ENCODE measurements around the gene GTF2A1.
A peak's percentile ranks its signal among the peaks of the same experiment; 100 is the strongest.

GTF2A1 gene

GRCh38 chr14:81220830-81221578 is at the start of gene GTF2A1:
GTF2A1 (minus strand) TSS chr14:81220959; CDS start chr14:81220518, 441 bp downstream.
- Histone ChIP-seq H3K4me3 (ENCODE audit: low read length) (peak within 1 kb of the TSS; percentile 71), H3K27me3 (ENCODE audit: control insufficient read depth, insufficient read depth, low read length) (no peaks in the 10 kb centered on the region), H3K36me3 (ENCODE audit: control insufficient read depth, insufficient read depth, low read length) (no peaks in the 10 kb centered on the region), H3K9me3 (ENCODE audit: control insufficient read depth, low read length) (no peaks in the 10 kb centered on the region), H3K4me1 (ENCODE audit: control insufficient read depth, insufficient read depth, low read length) (peaks cover 16% of the 10 kb centered on the region), H3K9ac (ENCODE audit: low read length) (peak within 1 kb of the TSS; percentile 97)

GRCh38 chr14:81269979-81270375 is 49.2 kb upstream of the GTF2A1 start:
- H3K4me3 ChIP-seq (ENCODE audit: low read length), result no peak overlapping the region
- H3K36me3 ChIP-seq (ENCODE audit: control insufficient read depth, insufficient read depth, low read length), result no peaks in the 10 kb centered on the region
- H3K27me3 ChIP-seq (ENCODE audit: control insufficient read depth, insufficient read depth, low read length), result no peaks in the 10 kb centered on the region
- H3K9me3 ChIP-seq (ENCODE audit: control insufficient read depth, low read length), result no peaks in the 10 kb centered on the region
- H3K9ac ChIP-seq (ENCODE audit: low read length), result no peak overlapping the region
- no peaks in the 10 kb centered on the region for H3K4me1 ChIP-seq (ENCODE audit: control insufficient read depth, insufficient read depth, low read length)

- Histone ChIP-seq H3K4me1 (ENCODE audit: control insufficient read depth, insufficient read depth, low read length) (no peaks in the 10 kb centered on the region), H3K9me3 (ENCODE audit: control insufficient read depth, low read length) (no peaks in the 10 kb centered on the region), H3K4me3 (ENCODE audit: low read length) (no peak overlapping the region), H3K9ac (ENCODE audit: low read length) (no peak overlapping the region), H3K36me3 (ENCODE audit: control insufficient read depth, insufficient read depth, low read length) (no peaks in the 10 kb centered on the region), H3K27me3 (ENCODE audit: control insufficient read depth, insufficient read depth, low read length) (no peaks in the 10 kb centered on the region)
Observed at GRCh38 chr14:81269100-81269978, 48.6 kb upstream of the GTF2A1 start.

- no peak overlapping the region for H3K4me3 ChIP-seq (ENCODE audit: low read length)
- no peaks in the 10 kb centered on the region for H3K36me3 ChIP-seq (ENCODE audit: control insufficient read depth, insufficient read depth, low read length)
- H3K27me3 ChIP-seq (ENCODE audit: control insufficient read depth, insufficient read depth, low read length), result no peaks in the 10 kb centered on the region
- H3K4me1 ChIP-seq (ENCODE audit: control insufficient read depth, insufficient read depth, low read length), result no peaks in the 10 kb centered on the region
- no peaks in the 10 kb centered on the region for H3K9me3 ChIP-seq (ENCODE audit: control insufficient read depth, low read length)
- H3K9ac ChIP-seq (ENCODE audit: low read length), result no peak overlapping the region
Observed at GRCh38 chr14:81268016-81268416, 47.3 kb upstream of the GTF2A1 start.

GRCh38 chr14:81265636-81266169 is 44.9 kb upstream of the GTF2A1 start:
- H3K4me3 ChIP-seq (ENCODE audit: low read length), result no peak overlapping the region
- H3K4me1 ChIP-seq (ENCODE audit: control insufficient read depth, insufficient read depth, low read length), result no peaks in the 10 kb centered on the region
- no peaks in the 10 kb centered on the region for H3K36me3 ChIP-seq (ENCODE audit: control insufficient read depth, insufficient read depth, low read length)
- H3K9me3 ChIP-seq (ENCODE audit: control insufficient read depth, low read length), result no peaks in the 10 kb centered on the region
- no peaks in the 10 kb centered on the region for H3K27me3 ChIP-seq (ENCODE audit: control insufficient read depth, insufficient read depth, low read length)
- H3K9ac ChIP-seq (ENCODE audit: low read length), result no peak overlapping the region

- Histone ChIP-seq H3K36me3 (ENCODE audit: control insufficient read depth, insufficient read depth, low read length) (no peaks in the 10 kb centered on the region), H3K9ac (ENCODE audit: low read length) (no peak overlapping the region), H3K4me1 (ENCODE audit: control insufficient read depth, insufficient read depth, low read length) (no peaks in the 10 kb centered on the region), H3K9me3 (ENCODE audit: control insufficient read depth, low read length) (no peaks in the 10 kb centered on the region), H3K27me3 (ENCODE audit: control insufficient read depth, insufficient read depth, low read length) (no peaks in the 10 kb centered on the region), H3K4me3 (ENCODE audit: low read length) (no peak overlapping the region)
Observed at GRCh38 chr14:81264671-81265070, 43.9 kb upstream of the GTF2A1 start.

- Histone ChIP-seq H3K36me3 (ENCODE audit: control insufficient read depth, insufficient read depth, low read length) (no peaks in the 10 kb centered on the region), H3K9ac (ENCODE audit: low read length) (no peak overlapping the region), H3K4me3 (ENCODE audit: low read length) (no peak overlapping the region), H3K4me1 (ENCODE audit: control insufficient read depth, insufficient read depth, low read length) (no peaks in the 10 kb centered on the region), H3K27me3 (ENCODE audit: control insufficient read depth, insufficient read depth, low read length) (no peaks in the 10 kb centered on the region), H3K9me3 (ENCODE audit: control insufficient read depth, low read length) (no peaks in the 10 kb centered on the region)
Observed at GRCh38 chr14:81263777-81264410, 43.1 kb upstream of the GTF2A1 start.

- Histone ChIP-seq H3K27me3 (ENCODE audit: control insufficient read depth, insufficient read depth, low read length) (no peaks in the 10 kb centered on the region), H3K4me3 (ENCODE audit: low read length) (no peak overlapping the region), H3K9ac (ENCODE audit: low read length) (no peak overlapping the region), H3K4me1 (ENCODE audit: control insufficient read depth, insufficient read depth, low read length) (no peaks in the 10 kb centered on the region), H3K36me3 (ENCODE audit: control insufficient read depth, insufficient read depth, low read length) (no peaks in the 10 kb centered on the region), H3K9me3 (ENCODE audit: control insufficient read depth, low read length) (no peaks in the 10 kb centered on the region)
Observed at GRCh38 chr14:81261176-81261575, 40.4 kb upstream of the GTF2A1 start.

GRCh38 chr14:81260732-81261131 is 40.0 kb upstream of the GTF2A1 start:
- no peaks in the 10 kb centered on the region for H3K4me1 ChIP-seq (ENCODE audit: control insufficient read depth, insufficient read depth, low read length)
- no peak overlapping the region for H3K4me3 ChIP-seq (ENCODE audit: low read length)
- H3K9ac ChIP-seq (ENCODE audit: low read length), result no peak overlapping the region
- no peaks in the 10 kb centered on the region for H3K36me3 ChIP-seq (ENCODE audit: control insufficient read depth, insufficient read depth, low read length)
- H3K27me3 ChIP-seq (ENCODE audit: control insufficient read depth, insufficient read depth, low read length), result no peaks in the 10 kb centered on the region
- no peaks in the 10 kb centered on the region for H3K9me3 ChIP-seq (ENCODE audit: control insufficient read depth, low read length)

- H3K4me3 ChIP-seq (ENCODE audit: low read length), result no peak overlapping the region
- H3K27me3 ChIP-seq (ENCODE audit: control insufficient read depth, insufficient read depth, low read length), result no peaks in the 10 kb centered on the region
- no peak overlapping the region for H3K9ac ChIP-seq (ENCODE audit: low read length)
- H3K9me3 ChIP-seq (ENCODE audit: control insufficient read depth, low read length), result no peaks in the 10 kb centered on the region
- no peaks in the 10 kb centered on the region for H3K36me3 ChIP-seq (ENCODE audit: control insufficient read depth, insufficient read depth, low read length)
- H3K4me1 ChIP-seq (ENCODE audit: control insufficient read depth, insufficient read depth, low read length), result no peaks in the 10 kb centered on the region
Observed at GRCh38 chr14:81256289-81256960, 35.7 kb upstream of the GTF2A1 start.

- H3K9me3 ChIP-seq (ENCODE audit: control insufficient read depth, low read length), result no peaks in the 10 kb centered on the region
- no peaks in the 10 kb centered on the region for H3K27me3 ChIP-seq (ENCODE audit: control insufficient read depth, insufficient read depth, low read length)
- no peaks in the 10 kb centered on the region for H3K4me1 ChIP-seq (ENCODE audit: control insufficient read depth, insufficient read depth, low read length)
- no peaks in the 10 kb centered on the region for H3K36me3 ChIP-seq (ENCODE audit: control insufficient read depth, insufficient read depth, low read length)
- H3K4me3 ChIP-seq (ENCODE audit: low read length), result no peak overlapping the region
- no peak overlapping the region for H3K9ac ChIP-seq (ENCODE audit: low read length)
Observed at GRCh38 chr14:81252278-81252677, 31.5 kb upstream of the GTF2A1 start.
